H9 (cell line): Measurements from ENCODE around the gene VCAN. TPM values are rescaled to one million over a fixed set of nuclear protein-coding genes. Genes with fewer than 3 reads are reported as not detected.

ENCODE experiments used
- DNase-seq: peaks from one replicate; pipeline ENCODE4 v3.0.0-alpha.2; 2017
- H2AFZ ChIP-seq: one replicate; pipeline ENCODE4 v1.6.1; 2013; ENCODE audit warnings: mild to moderate bottlenecking, low read length, control low read depth, moderate library complexity
- H2AK5ac ChIP-seq: 2 replicates; pipeline ENCODE4 v1.6.1; 2013; ENCODE audit warnings: low read length, control low read depth, mixed read lengths; ENCODE audit not compliant: insufficient read length
- H2BK120ac ChIP-seq: one replicate; pipeline ENCODE4 v1.6.1; 2013; ENCODE audit warnings: low read depth, mild to moderate bottlenecking, low read length, control low read depth, inconsistent platforms; ENCODE audit not compliant: poor library complexity, severe bottlenecking
- H2BK12ac ChIP-seq: 2 replicates; pipeline ENCODE4 v1.6.1; 2013; ENCODE audit warnings: low read length, control low read depth, mixed read lengths, low read depth; ENCODE audit not compliant: insufficient read length
- H2BK15ac ChIP-seq: 2 replicates; pipeline ENCODE4 v1.6.1; 2013; ENCODE audit warnings: low read depth, low read length, control low read depth
- H2BK20ac ChIP-seq: one replicate; pipeline ENCODE4 v1.6.1; 2013; ENCODE audit warnings: low read depth, mild to moderate bottlenecking, low read length, control low read depth, inconsistent platforms; ENCODE audit not compliant: poor library complexity, severe bottlenecking
- H2BK5ac ChIP-seq: 2 replicates; pipeline ENCODE4 v1.6.1; 2013; ENCODE audit warnings: low read length, control low read depth, mixed read lengths; ENCODE audit not compliant: insufficient read length
- H3K14ac ChIP-seq: 2 replicates; pipeline ENCODE4 v1.6.1; 2013; ENCODE audit warnings: low read length, control low read depth; ENCODE audit not compliant: insufficient read depth
- H3K18ac ChIP-seq: 2 replicates; pipeline ENCODE4 v1.6.1; 2013; ENCODE audit warnings: low read depth, mild to moderate bottlenecking, mixed read lengths, low read length, control low read depth; ENCODE audit not compliant: insufficient read length
- H3K23ac ChIP-seq: 2 replicates; pipeline ENCODE4 v1.6.1; 2013; ENCODE audit warnings: low read length, control low read depth, mixed read lengths, low read depth; ENCODE audit not compliant: insufficient read length
- H3K23me2 ChIP-seq: 2 replicates; pipeline ENCODE4 v1.6.1; 2013; ENCODE audit warnings: low read depth, mild to moderate bottlenecking, mixed read lengths, low read length, control low read depth; ENCODE audit not compliant: insufficient read length, poor library complexity, severe bottlenecking
- H3K27ac ChIP-seq: 2 replicates; pipeline ENCODE4 v1.5.1; 2013; ENCODE audit warnings: low read length, control low read depth, mixed read lengths, low read depth; ENCODE audit not compliant: insufficient read length
- H3K27me3 ChIP-seq: 2 replicates; pipeline ENCODE4 v1.6.1; 2013; ENCODE audit warnings: low read length, control low read depth, inconsistent platforms; ENCODE audit not compliant: insufficient read depth
- H3K4ac ChIP-seq: 2 replicates; pipeline ENCODE4 v1.6.1; 2013; ENCODE audit warnings: low read depth, mild to moderate bottlenecking, control low read depth, inconsistent platforms, low read length, moderate library complexity
- H3K4me1 ChIP-seq: 2 replicates; pipeline ENCODE4 v1.6.1; 2013; ENCODE audit warnings: low read length, control low read depth, inconsistent platforms; ENCODE audit not compliant: insufficient read depth
- H3K4me2 ChIP-seq: 2 replicates; pipeline ENCODE4 v1.6.1; 2013; ENCODE audit warnings: low read length, control low read depth, mixed read lengths; ENCODE audit not compliant: insufficient read length, insufficient read depth
- H3K56ac ChIP-seq: 2 replicates; pipeline ENCODE4 v1.6.1; 2013; ENCODE audit warnings: low read depth, mild to moderate bottlenecking, mixed read lengths, low read length, control low read depth; ENCODE audit not compliant: insufficient read length
- H3K79me1 ChIP-seq: 2 replicates; pipeline ENCODE4 v1.6.1; 2013; ENCODE audit warnings: low read depth, mild to moderate bottlenecking, moderate library complexity, low read length, control low read depth, inconsistent platforms; ENCODE audit not compliant: insufficient read depth, poor library complexity, severe bottlenecking
- H3K79me2 ChIP-seq: 2 replicates; pipeline ENCODE4 v1.6.1; 2013; ENCODE audit warnings: low read length, control low read depth, inconsistent platforms; ENCODE audit not compliant: insufficient read depth
- H3K9ac ChIP-seq: 2 replicates; pipeline ENCODE4 v1.6.1; 2013; ENCODE audit warnings: low read length, control low read depth, mixed read lengths; ENCODE audit not compliant: insufficient read length; ENCODE audit errors: extremely low read depth
- H3K9me3 ChIP-seq: one replicate; pipeline ENCODE4 v1.6.1; 2013; ENCODE audit warnings: low read depth, low read length, inconsistent platforms; ENCODE audit not compliant: control insufficient read depth
- H3T11ph ChIP-seq: one replicate; pipeline ENCODE4 v1.6.1; 2013; ENCODE audit warnings: mild to moderate bottlenecking, low read length, control low read depth, inconsistent platforms
- H4K20me1 ChIP-seq: one replicate; pipeline ENCODE4 v1.6.1; 2013; ENCODE audit not compliant: control insufficient read depth, insufficient read length, insufficient read depth
- H4K5ac ChIP-seq: 2 replicates; pipeline ENCODE4 v1.6.1; 2013; ENCODE audit warnings: low read depth, mild to moderate bottlenecking, mixed read lengths, low read length, control low read depth; ENCODE audit not compliant: insufficient read length
- H4K8ac ChIP-seq: replicated peaks from 2 replicates; pipeline ENCODE4 v1.6.1; 2013; ENCODE audit warnings: low read length, control low read depth, mixed read lengths, low read depth; ENCODE audit not compliant: insufficient read length
- H4K91ac ChIP-seq: 2 replicates; pipeline ENCODE4 v1.6.1; 2013; ENCODE audit warnings: low read depth, mild to moderate bottlenecking, moderate library complexity, mixed read lengths, low read length, control low read depth; ENCODE audit not compliant: insufficient read length
- H3K27ac Mint-ChIP-seq, 3 experiments: 2 replicates in 2 of 3; 3 replicates in 1 of 3; pipeline ENCODE4 v1.8.0; 2020 to 2021; ENCODE audit warnings: mixed read lengths in 3 of 3, mild to moderate bottlenecking in 1 of 3, moderate library complexity in 1 of 3
- H3K27me3 Mint-ChIP-seq: 2 replicates; pipeline ENCODE4 v1.8.0; 2021; ENCODE audit warnings: low read depth, mild to moderate bottlenecking, moderate library complexity, mixed read lengths
- H3K36me3 Mint-ChIP-seq, 3 experiments: 2 replicates in 2 of 3; 3 replicates in 1 of 3; pipeline ENCODE4 v1.8.0; 2020 to 2021; ENCODE audit warnings: low read depth in 3 of 3, mixed read lengths in 3 of 3; ENCODE audit not compliant: insufficient read depth in 1 of 3
- H3K4me1 Mint-ChIP-seq, 2 experiments: 2 replicates each; pipeline ENCODE4 v1.8.0; 2020; ENCODE audit warnings: mixed read lengths in 2 of 2
- H3K4me3 Mint-ChIP-seq, 2 experiments: 2 replicates in 1 of 2; 3 replicates in 1 of 2; pipeline ENCODE4 v1.8.0; 2020 to 2021; ENCODE audit warnings: mild to moderate bottlenecking in 2 of 2, mixed read lengths in 2 of 2, moderate library complexity in 1 of 2
- H3K9me3 Mint-ChIP-seq, 2 experiments: 2 replicates in 1 of 2; 3 replicates in 1 of 2; pipeline ENCODE4 v1.8.0; 2020; ENCODE audit warnings: mild to moderate bottlenecking in 2 of 2, mixed read lengths in 2 of 2, moderate library complexity in 1 of 2
- WGBS: extraction: QIAGEN DNeasy Blood & Tissue Kit; methylation state at CpG from one replicate; pipeline ENCODE4 v1.1.7; 2013; ENCODE audit warnings: missing lambda C conversion rate, low lambda C conversion rate, mixed read lengths; ENCODE audit not compliant: insufficient read length; ENCODE audit errors: extremely low coverage; 5-methylcytosine and 5-hydroxymethylcytosine counted together
- total RNA-seq: library from RNA; stranded (reverse); gene quantifications from 2 replicates; pipeline ENCODE4 v1.2.1, GENCODE V29; 2021
- TF ChIP-seq, protein P1 (sequence below): fragments of 200-600 bp; sonication (generic); conservative IDR thresholded peaks from 3 replicates; pipeline ENCODE4 v1.8.0; 2021; ENCODE audit warnings: antibody characterized with exemption, mild to moderate bottlenecking

VCAN gene
- total RNA-seq, 1 experiment from 2014 or later = 278 TPM

GRCh38 chr5:83524991-83525390 lies 53.4 kb downstream of the VCAN start:
- WGBS = no CpG with 5 or more reads among the region's 2 CpGs
- H3K4me1 Mint-ChIP-seq = peaks cover 0 to 3% of the 10 kb centered on the region in 2 experiments; a peak in 2 of 4 replicates
- H3K27ac Mint-ChIP-seq = no peak overlapping the region
- Histone ChIP-seq H3K4me1 (no peaks in the 10 kb centered on the region), H3K18ac (no peak overlapping the region), H2AK5ac (no peak overlapping the region), H3T11ph (no peak overlapping the region), H2AFZ (no peak overlapping the region), H2BK5ac (no peak overlapping the region), H3K56ac (no peak overlapping the region), H3K27ac (no peak overlapping the region), H4K5ac (no peak overlapping the region), H2BK120ac (no peak overlapping the region), H3K9me3 (no peaks in the 10 kb centered on the region), H4K8ac (no peak overlapping the region), H2BK20ac (no peak overlapping the region), H4K91ac (no peak overlapping the region), H3K79me1 (no peaks in the 10 kb centered on the region), H3K4me2 (no peak overlapping the region), H3K9ac (no peak overlapping the region), H4K20me1 (no peaks in the 10 kb centered on the region), H3K27me3 (no peaks in the 10 kb centered on the region), H3K14ac (no peak overlapping the region), H3K23ac (no peak overlapping the region), H3K23me2 (no peaks in the 10 kb centered on the region), H2BK12ac (no peak overlapping the region), H2BK15ac (no peak overlapping the region), H3K79me2 (no peaks in the 10 kb centered on the region), H3K4ac (no peak overlapping the region)
- no peak for DNase-seq
- H3K27me3 Mint-ChIP-seq = no peaks in the 10 kb centered on the region
- no peak overlapping the region for H3K4me3 Mint-ChIP-seq
- no peaks in the 10 kb centered on the region for H3K9me3 Mint-ChIP-seq
- peaks cover 9 to 62% (median 30%) of the 10 kb centered on the region in 3 experiments; a peak in 6 of 7 replicates for H3K36me3 Mint-ChIP-seq
- TF ChIP-seq, protein P1, sequence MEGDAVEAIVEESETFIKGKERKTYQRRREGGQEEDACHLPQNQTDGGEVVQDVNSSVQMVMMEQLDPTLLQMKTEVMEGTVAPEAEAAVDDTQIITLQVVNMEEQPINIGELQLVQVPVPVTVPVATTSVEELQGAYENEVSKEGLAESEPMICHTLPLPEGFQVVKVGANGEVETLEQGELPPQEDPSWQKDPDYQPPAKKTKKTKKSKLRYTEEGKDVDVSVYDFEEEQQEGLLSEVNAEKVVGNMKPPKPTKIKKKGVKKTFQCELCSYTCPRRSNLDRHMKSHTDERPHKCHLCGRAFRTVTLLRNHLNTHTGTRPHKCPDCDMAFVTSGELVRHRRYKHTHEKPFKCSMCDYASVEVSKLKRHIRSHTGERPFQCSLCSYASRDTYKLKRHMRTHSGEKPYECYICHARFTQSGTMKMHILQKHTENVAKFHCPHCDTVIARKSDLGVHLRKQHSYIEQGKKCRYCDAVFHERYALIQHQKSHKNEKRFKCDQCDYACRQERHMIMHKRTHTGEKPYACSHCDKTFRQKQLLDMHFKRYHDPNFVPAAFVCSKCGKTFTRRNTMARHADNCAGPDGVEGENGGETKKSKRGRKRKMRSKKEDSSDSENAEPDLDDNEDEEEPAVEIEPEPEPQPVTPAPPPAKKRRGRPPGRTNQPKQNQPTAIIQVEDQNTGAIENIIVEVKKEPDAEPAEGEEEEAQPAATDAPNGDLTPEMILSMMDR = no peak
